Neural crest cell (in vitro differentiated cells): ENCODE measurements around the gene ETV3. TPM values are rescaled to one million over a fixed set of nuclear protein-coding genes. Genes with fewer than 3 reads are reported as not detected.

Experiments
- DNase-seq: peaks from one replicate; pipeline ENCODE4 v3.0.0; 2021; ENCODE audit warnings: low read depth, mixed read lengths, low spot score
- H3K27ac Mint-ChIP-seq: one replicate; pipeline ENCODE4 v1.8.0; 2021; ENCODE audit warnings: mild to moderate bottlenecking, mixed read lengths; ENCODE audit not compliant: unreplicated experiment
- H3K27me3 Mint-ChIP-seq: 2 replicates; pipeline ENCODE4 v1.8.0; 2021; ENCODE audit warnings: low read depth, mild to moderate bottlenecking, mixed read lengths
- H3K36me3 Mint-ChIP-seq: 2 replicates; pipeline ENCODE4 v1.8.0; 2021; ENCODE audit warnings: low read depth, mild to moderate bottlenecking, mixed read lengths
- H3K4me1 Mint-ChIP-seq: 2 replicates; pipeline ENCODE4 v1.8.0; 2021; ENCODE audit warnings: mixed read lengths
- H3K4me3 Mint-ChIP-seq: one replicate; pipeline ENCODE4 v1.8.0; 2021; ENCODE audit warnings: mild to moderate bottlenecking, mixed read lengths
- H3K9me3 Mint-ChIP-seq: 2 replicates; pipeline ENCODE4 v1.8.0; 2021; ENCODE audit warnings: mixed read lengths
- total RNA-seq: library from RNA; stranded (reverse); gene quantifications from 2 replicates; pipeline ENCODE4 v1.2.1, GENCODE V29; 2021
- TF ChIP-seq, protein P1 (sequence below): fragments of 200-600 bp; sonication (generic); conservative IDR thresholded peaks from 2 replicates; pipeline ENCODE4 v1.5.0; 2021; ENCODE audit warnings: antibody characterized with exemption, mild to moderate bottlenecking

ETV3 gene
- total RNA-seq, 1 donor from 2014 or later = 29.7 TPM

DNA sequence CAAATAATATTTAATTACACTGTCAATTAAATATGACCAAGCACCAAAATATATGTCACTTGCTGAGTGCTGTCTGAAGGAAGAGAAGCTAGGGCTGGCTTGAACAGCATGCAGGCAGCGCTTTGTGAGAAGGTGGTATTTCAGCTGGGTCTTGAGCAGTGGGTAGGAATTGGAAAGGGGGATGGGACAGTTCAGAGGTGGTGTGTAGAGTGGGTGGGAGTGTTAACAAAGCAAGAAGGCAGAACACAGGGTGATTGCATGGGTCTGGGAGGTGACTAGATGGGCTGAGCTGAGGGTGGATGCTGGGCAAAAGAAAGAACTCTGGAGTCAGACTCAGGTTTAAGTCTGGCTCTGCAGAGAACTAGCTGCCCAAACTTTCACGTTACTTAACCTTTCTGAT lies 14.3 kb upstream of the ETV3 start:
- TF ChIP-seq, protein P1, sequence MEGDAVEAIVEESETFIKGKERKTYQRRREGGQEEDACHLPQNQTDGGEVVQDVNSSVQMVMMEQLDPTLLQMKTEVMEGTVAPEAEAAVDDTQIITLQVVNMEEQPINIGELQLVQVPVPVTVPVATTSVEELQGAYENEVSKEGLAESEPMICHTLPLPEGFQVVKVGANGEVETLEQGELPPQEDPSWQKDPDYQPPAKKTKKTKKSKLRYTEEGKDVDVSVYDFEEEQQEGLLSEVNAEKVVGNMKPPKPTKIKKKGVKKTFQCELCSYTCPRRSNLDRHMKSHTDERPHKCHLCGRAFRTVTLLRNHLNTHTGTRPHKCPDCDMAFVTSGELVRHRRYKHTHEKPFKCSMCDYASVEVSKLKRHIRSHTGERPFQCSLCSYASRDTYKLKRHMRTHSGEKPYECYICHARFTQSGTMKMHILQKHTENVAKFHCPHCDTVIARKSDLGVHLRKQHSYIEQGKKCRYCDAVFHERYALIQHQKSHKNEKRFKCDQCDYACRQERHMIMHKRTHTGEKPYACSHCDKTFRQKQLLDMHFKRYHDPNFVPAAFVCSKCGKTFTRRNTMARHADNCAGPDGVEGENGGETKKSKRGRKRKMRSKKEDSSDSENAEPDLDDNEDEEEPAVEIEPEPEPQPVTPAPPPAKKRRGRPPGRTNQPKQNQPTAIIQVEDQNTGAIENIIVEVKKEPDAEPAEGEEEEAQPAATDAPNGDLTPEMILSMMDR = no peak
- no peak for DNase-seq
- H3K4me1 Mint-ChIP-seq = peaks cover 26% of the 10 kb centered on the region
- H3K27ac Mint-ChIP-seq = no peak overlapping the region
- H3K4me3 Mint-ChIP-seq = no peak overlapping the region
- no peaks in the 10 kb centered on the region for H3K36me3 Mint-ChIP-seq
- no peaks in the 10 kb centered on the region for H3K27me3 Mint-ChIP-seq
- H3K9me3 Mint-ChIP-seq = no peaks in the 10 kb centered on the region

DNA sequence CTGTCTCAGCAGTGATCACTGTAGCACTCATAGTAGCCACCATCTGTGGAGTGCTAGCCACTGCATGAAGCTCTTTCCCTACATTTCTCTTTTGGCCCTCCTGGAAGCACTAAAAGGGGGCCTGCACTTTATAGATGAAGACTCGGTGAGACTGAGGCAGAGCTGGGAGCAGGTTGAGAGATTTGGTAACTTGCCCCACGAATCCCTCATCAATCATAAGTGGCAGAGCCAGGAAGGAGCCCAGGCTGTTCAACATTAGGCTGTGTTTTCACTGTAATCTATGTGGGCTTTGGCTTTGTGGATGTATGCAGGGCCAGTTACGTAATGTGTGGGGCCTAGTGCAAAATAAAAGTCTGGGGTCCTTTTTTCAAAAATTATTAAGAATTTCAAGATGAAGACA lies 13.3 kb upstream of the ETV3 start:
- no peak overlapping the region for H3K4me3 Mint-ChIP-seq
- H3K9me3 Mint-ChIP-seq = no peaks in the 10 kb centered on the region
- no peak for DNase-seq
- no peak overlapping the region for H3K27ac Mint-ChIP-seq
- no peaks in the 10 kb centered on the region for H3K36me3 Mint-ChIP-seq
- TF ChIP-seq, protein P1 = no peak
- peaks cover 19% of the 10 kb centered on the region for H3K4me1 Mint-ChIP-seq
- H3K27me3 Mint-ChIP-seq = no peaks in the 10 kb centered on the region

DNA sequence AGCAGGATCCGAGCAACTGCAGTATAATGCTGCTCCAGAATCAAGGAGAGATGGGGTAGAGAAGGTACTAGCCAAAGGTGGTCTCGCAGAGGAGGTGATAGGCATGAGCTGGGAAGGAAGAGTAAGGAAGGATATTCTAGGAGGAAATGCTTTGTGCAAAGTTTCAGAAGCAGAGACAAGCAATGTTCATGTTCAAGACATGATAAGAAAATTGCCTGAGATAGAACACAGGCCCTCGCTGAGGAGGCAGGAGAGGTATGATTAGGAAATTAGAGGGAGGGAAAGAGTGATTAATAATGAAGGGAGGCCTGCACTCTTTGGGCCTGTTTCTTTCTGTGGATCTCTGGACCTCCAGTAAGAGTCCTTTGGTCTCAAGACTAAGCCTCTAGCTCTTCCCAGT lies 12.9 kb upstream of the ETV3 start:
- no peak for DNase-seq
- Mint-ChIP-seq H3K4me1 (peaks cover 15% of the 10 kb centered on the region), H3K36me3 (no peaks in the 10 kb centered on the region), H3K4me3 (no peak overlapping the region), H3K9me3 (no peaks in the 10 kb centered on the region), H3K27ac (no peak overlapping the region), H3K27me3 (no peaks in the 10 kb centered on the region)
- TF ChIP-seq, protein P1 = no peak

DNA sequence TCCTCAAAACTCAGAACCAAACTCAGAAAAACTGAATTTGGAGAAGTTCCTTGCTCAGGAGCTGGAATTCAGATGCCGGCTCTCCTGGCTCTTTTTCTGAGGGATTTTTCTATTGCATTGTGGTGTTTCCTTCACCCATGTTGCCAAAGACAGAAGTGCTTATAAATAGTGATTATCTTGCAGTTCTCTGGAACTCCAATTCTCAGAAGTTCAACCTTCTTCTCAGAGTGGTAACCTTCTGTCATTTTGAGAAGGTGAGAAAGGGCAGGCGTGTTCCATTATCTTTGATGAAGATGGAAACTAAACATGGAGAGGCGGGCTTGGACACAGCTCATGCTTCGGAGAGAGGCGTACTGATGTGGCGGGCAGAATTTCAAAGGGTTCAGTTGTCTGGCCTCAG lies 12.4 kb upstream of the ETV3 start:
- H3K27ac Mint-ChIP-seq = no peak overlapping the region
- no peak for DNase-seq
- H3K4me1 Mint-ChIP-seq = peaks cover 11% of the 10 kb centered on the region
- H3K9me3 Mint-ChIP-seq = no peaks in the 10 kb centered on the region
- TF ChIP-seq, protein P1 = no peak
- H3K4me3 Mint-ChIP-seq = no peak overlapping the region
- H3K36me3 Mint-ChIP-seq = no peaks in the 10 kb centered on the region
- H3K27me3 Mint-ChIP-seq = no peaks in the 10 kb centered on the region

DNA sequence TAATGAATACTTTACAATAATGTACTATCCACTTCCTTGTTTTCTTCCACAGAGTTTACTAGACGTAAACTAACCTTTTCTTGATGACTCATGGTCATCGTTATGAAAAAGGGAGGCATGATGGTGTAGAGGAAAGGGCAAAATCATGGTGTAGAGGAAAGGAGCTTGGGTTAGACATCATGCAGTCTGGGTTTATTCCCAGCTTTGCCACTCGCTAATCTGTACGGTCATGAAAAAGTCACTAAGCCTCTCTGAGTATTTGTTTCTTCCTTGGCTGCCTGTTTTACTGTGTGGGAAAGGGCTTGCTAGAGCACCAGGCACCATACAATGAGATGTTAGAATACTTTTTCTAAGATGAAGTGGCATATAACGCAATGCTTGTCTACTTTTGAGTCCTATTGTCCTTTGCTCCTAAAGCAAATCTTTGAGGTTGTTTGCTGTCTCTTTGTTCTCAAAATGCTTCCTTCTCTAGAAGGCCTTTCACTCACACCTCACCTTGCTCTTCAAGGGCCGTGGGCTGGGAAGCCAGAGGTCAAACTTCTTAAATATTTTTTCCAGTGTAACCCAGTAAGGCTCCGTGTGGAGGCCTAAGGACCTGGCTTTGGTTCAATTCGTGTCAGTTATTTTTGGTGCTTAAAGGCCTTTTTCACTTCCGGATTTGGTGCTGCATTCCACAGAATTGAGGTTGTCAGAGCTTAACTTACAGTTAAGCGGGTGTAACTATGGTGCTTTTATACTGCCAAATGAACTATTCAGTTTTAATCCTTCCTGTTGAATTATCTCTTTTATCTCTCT lies 9.9 kb upstream of the ETV3 start:
- Mint-ChIP-seq H3K27me3 (no peaks in the 10 kb centered on the region), H3K27ac (no peak overlapping the region), H3K4me3 (no peak overlapping the region), H3K4me1 (no peaks in the 10 kb centered on the region), H3K36me3 (no peaks in the 10 kb centered on the region), H3K9me3 (no peaks in the 10 kb centered on the region)
- TF ChIP-seq, protein P1 = no peak
- DNase-seq = no peak
